Measurements from ENCODE around the gene FBXO4. TPM values are rescaled to one million over a fixed set of nuclear protein-coding genes. Genes with fewer than 3 reads are reported as not detected.

FBXO4 gene
- 10 to 100 TPM in 1 of 2 donors, 1 to 10 TPM in 1; 9.5 to 14.1 TPM for total RNA-seq

GRCh38 chr5:41924872-41925554 lies at the start of gene FBXO4:
FBXO4 (plus strand) TSS chr5:41925281; CDS start chr5:41925310, 29 bp downstream.
- Mint-ChIP-seq H3K4me3 (peak within 1 kb of the TSS; percentile 87), H3K9me3 (no peaks in the 10 kb centered on the region), H3K4me1 (peaks cover 9% of the 10 kb centered on the region), H3K27me3 (no peaks in the 10 kb centered on the region), H3K36me3 (ENCODE audit: low read depth) (peaks cover 28% of the 10 kb centered on the region), H3K27ac (peak within 1 kb of the TSS; percentile 96)
- ATAC-seq (replicated peaks) = peak; percentile 97

DNA sequence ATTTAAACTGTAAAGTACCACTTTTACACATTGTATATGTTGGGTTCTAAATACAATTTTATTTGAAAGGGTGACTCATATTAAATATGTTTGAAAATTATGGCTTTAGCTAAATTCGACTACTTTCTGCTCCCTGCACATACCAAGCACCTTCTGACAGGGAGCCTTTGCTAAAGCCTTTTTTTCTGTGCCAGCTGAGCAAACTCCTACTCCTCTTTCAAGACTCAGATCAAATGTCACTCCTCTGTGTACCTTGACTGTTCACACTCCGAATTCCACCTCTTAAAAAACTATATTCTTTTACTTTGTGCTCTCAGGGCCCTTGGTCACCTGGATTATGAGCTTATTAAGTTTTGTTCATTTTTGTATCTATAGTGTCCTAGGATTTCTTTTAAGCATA lies 48.4 kb upstream of the FBXO4 start:
- no peaks in the 10 kb centered on the region for H3K36me3 Mint-ChIP-seq (ENCODE audit: low read depth)
- no peak overlapping the region for H3K27ac Mint-ChIP-seq
- H3K9me3 Mint-ChIP-seq = no peaks in the 10 kb centered on the region
- ATAC-seq (replicated peaks) = no peak
- peaks cover 14% of the 10 kb centered on the region for H3K27me3 Mint-ChIP-seq
- no peak overlapping the region for H3K4me3 Mint-ChIP-seq
- peaks cover 4% of the 10 kb centered on the region for H3K4me1 Mint-ChIP-seq

DNA sequence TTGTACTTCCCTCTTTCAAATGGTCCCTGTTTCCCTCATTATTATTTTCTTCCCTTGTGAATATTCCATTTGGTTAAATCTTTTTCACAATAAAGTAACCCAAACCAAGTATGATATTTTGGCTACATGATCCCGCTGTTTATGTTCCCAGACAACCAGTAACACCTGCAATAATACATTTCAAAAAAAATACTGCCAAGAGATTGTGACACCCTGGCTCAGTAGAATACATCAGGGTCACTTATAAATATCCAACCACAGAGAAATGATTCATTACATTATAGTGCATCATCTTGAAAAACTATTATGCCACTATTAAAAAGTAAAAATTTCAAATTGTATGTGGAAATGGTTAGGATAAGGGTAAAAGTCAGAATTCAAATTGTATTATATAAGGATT lies 47.7 kb upstream of the FBXO4 start:
- Mint-ChIP-seq H3K36me3 (ENCODE audit: low read depth) (no peaks in the 10 kb centered on the region), H3K9me3 (no peaks in the 10 kb centered on the region), H3K4me3 (no peak overlapping the region), H3K27ac (no peak overlapping the region), H3K27me3 (peaks cover 14% of the 10 kb centered on the region), H3K4me1 (peaks cover 4% of the 10 kb centered on the region)
- ATAC-seq (replicated peaks) = no peak

GRCh38 chr5:41878173-41878572 lies 46.9 kb upstream of the FBXO4 start:
- ATAC-seq (replicated peaks) = no peak

GRCh38 chr5:41878643-41879478 lies 46.2 kb upstream of the FBXO4 start:
- Mint-ChIP-seq H3K4me3 (no peak overlapping the region), H3K27ac (no peak overlapping the region), H3K9me3 (no peaks in the 10 kb centered on the region), H3K27me3 (peaks cover 14% of the 10 kb centered on the region), H3K4me1 (peaks cover 3% of the 10 kb centered on the region), H3K36me3 (ENCODE audit: low read depth) (no peaks in the 10 kb centered on the region)
- ATAC-seq (replicated peaks) = no peak

More at GRCh38 chr5:41878173-41878572, 46.9 kb upstream of the FBXO4 start:
- H3K36me3 Mint-ChIP-seq (ENCODE audit: low read depth) = no peaks in the 10 kb centered on the region
- peaks cover 14% of the 10 kb centered on the region for H3K27me3 Mint-ChIP-seq
- no peaks in the 10 kb centered on the region for H3K9me3 Mint-ChIP-seq
- peaks cover 4% of the 10 kb centered on the region for H3K4me1 Mint-ChIP-seq
- H3K27ac Mint-ChIP-seq = no peak overlapping the region
- no peak overlapping the region for H3K4me3 Mint-ChIP-seq

- no peaks in the 10 kb centered on the region for H3K36me3 Mint-ChIP-seq (ENCODE audit: low read depth)
- no peak overlapping the region for H3K27ac Mint-ChIP-seq
- H3K27me3 Mint-ChIP-seq = peaks cover 16% of the 10 kb centered on the region
- no peak overlapping the region for H3K4me3 Mint-ChIP-seq
- ATAC-seq (replicated peaks) = no peak
- no peaks in the 10 kb centered on the region for H3K9me3 Mint-ChIP-seq
- peaks cover 3% of the 10 kb centered on the region for H3K4me1 Mint-ChIP-seq
These were observed 42.3 kb upstream of the FBXO4 start for GRCh38 chr5:41882765-41883164.

GRCh38 chr5:41883243-41883642 lies 41.8 kb upstream of the FBXO4 start:
- Mint-ChIP-seq H3K27me3 (peaks cover 18% of the 10 kb centered on the region), H3K4me3 (no peak overlapping the region), H3K36me3 (ENCODE audit: low read depth) (no peaks in the 10 kb centered on the region), H3K4me1 (peaks cover 6% of the 10 kb centered on the region), H3K9me3 (no peaks in the 10 kb centered on the region), H3K27ac (no peak overlapping the region)
- ATAC-seq (replicated peaks) = no peak

- no peak for ATAC-seq (replicated peaks)
- Mint-ChIP-seq H3K27me3 (peaks cover 18% of the 10 kb centered on the region), H3K36me3 (ENCODE audit: low read depth) (no peaks in the 10 kb centered on the region), H3K4me3 (no peak overlapping the region), H3K27ac (no peak overlapping the region), H3K9me3 (no peaks in the 10 kb centered on the region), H3K4me1 (peaks cover 6% of the 10 kb centered on the region)
These were observed 41.1 kb upstream of the FBXO4 start for GRCh38 chr5:41883936-41884335.

- no peak for ATAC-seq (replicated peaks)
- Mint-ChIP-seq H3K4me1 (peaks cover 6% of the 10 kb centered on the region), H3K4me3 (no peak overlapping the region), H3K27me3 (peaks cover 8% of the 10 kb centered on the region), H3K36me3 (ENCODE audit: low read depth) (no peaks in the 10 kb centered on the region), H3K27ac (no peak overlapping the region), H3K9me3 (no peaks in the 10 kb centered on the region)
These were observed 39.8 kb upstream of the FBXO4 start for GRCh38 chr5:41885286-41885685.

- peak; percentile 59 for ATAC-seq (replicated peaks)
- Mint-ChIP-seq H3K27ac (peak overlapping the region; percentile 69), H3K36me3 (ENCODE audit: low read depth) (no peaks in the 10 kb centered on the region), H3K9me3 (no peaks in the 10 kb centered on the region), H3K27me3 (peaks cover 6% of the 10 kb centered on the region), H3K4me1 (peaks cover 23% of the 10 kb centered on the region), H3K4me3 (peak overlapping the region; percentile 11)
These were observed 33.9 kb upstream of the FBXO4 start for GRCh38 chr5:41891066-41891707.

DNA sequence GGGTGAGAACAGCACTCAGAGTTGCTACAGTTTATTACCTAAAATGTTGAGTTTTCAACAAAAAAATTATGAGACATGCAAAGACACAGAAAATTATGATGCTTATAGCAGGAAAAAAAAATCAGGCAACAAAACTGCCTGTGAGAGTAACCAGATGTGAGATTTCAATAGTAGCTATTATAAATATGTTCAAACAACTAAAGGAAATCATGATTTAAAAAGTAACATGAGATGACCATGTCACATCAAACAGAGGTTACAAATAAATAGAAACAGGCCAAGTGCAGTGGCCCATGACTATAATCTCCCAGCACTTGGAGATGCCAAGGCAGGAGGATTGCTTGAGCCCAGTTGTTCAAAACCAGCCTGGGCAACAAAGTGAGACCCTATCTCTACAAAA lies 33.0 kb upstream of the FBXO4 start:
- Mint-ChIP-seq H3K9me3 (no peaks in the 10 kb centered on the region), H3K27ac (peak overlapping the region; percentile 69), H3K4me3 (peak overlapping the region; percentile 11), H3K4me1 (peaks cover 23% of the 10 kb centered on the region), H3K27me3 (peaks cover 12% of the 10 kb centered on the region), H3K36me3 (ENCODE audit: low read depth) (no peaks in the 10 kb centered on the region)
- no peak for ATAC-seq (replicated peaks)

DNA sequence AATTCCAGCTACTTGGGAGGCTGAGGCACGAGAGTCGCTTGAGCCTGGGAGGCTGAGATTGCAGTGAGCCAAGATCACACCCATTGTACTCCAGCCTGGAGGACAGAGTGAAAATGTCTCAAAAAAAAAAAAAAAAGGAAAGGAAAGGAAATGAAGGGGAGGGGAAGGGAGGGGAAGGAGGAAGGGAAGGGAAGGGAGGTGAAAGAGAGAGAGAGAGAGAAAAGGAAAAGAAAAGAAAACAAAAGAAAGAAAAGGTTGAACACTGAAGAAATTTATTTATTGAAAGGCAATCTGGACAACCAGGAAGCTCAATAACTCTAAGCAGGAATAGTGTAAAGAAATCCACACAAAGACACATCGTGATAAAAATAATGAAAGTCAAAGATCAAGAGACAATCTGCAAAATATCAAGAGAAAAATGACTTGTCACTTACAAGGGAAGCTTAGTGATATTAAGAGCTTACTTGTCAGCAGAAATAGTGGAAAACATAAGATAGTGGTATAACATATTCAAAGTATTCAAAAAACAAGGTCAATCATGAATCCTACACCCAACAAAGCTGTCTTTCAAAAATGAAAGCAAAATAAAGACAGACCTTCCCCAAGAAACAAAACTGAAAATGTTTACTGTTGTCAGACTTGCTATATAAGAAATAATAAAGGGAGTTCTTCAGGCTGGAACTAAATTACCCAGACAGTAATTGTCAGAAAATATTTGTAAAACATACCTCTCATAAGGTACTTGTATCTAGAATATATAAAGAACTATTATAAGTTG lies 31.8 kb upstream of the FBXO4 start:
- Mint-ChIP-seq H3K27me3 (peaks cover 11% of the 10 kb centered on the region), H3K4me3 (peak overlapping the region; percentile 59), H3K36me3 (ENCODE audit: low read depth) (no peaks in the 10 kb centered on the region), H3K27ac (peak overlapping the region; percentile 59), H3K4me1 (peaks cover 17% of the 10 kb centered on the region), H3K9me3 (no peaks in the 10 kb centered on the region)
- peak; percentile 37 for ATAC-seq (replicated peaks)

DNA sequence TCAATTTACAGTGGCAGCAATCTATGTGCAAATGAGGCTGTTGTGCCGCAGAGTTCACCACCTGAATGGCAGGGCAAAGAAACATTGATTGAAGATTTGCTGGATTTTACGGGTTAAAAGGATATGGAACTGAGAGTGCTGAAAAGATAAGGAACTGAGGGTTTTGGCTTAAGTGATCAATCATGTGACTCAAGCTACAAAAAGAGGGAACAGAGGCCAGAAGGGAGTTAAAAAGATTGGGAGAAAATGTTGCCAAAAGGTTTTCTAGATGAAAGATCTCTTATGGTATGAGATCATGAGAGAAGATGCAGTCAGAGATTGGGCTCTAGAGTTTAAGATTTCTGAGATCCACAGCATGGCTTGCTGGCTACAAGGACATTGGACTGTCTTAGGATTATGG lies 28.9 kb upstream of the FBXO4 start:
- Mint-ChIP-seq H3K27ac (no peak overlapping the region), H3K27me3 (peaks cover 11% of the 10 kb centered on the region), H3K4me3 (no peak overlapping the region), H3K4me1 (peaks cover 12% of the 10 kb centered on the region), H3K36me3 (ENCODE audit: low read depth) (no peaks in the 10 kb centered on the region), H3K9me3 (no peaks in the 10 kb centered on the region)
- no peak for ATAC-seq (replicated peaks)

DNA sequence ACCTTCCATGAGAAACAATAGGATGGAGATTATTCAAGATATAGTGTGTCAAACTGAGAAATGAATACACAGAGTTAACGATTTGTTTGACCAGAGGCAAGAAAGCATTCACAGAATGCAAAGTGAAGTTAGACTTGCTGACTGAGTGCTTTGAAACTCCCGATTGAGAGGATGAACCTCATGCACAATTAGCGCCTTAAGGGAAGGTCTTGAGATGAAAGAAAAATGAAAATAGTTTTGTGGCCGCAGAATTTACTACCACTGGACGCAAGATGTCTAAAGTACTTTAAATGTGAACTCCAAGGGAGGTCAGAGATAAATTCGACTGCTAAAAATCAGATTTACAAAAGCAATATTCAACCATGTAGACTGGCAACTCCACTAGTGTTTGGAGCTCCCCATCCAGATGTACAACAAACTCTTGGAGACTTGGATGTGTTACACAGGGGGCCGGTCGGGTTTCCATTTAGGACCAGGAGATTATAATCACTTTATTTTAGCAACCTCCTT lies 21.6 kb upstream of the FBXO4 start:
- Mint-ChIP-seq H3K36me3 (ENCODE audit: low read depth) (peaks cover 41% of the 10 kb centered on the region), H3K4me1 (peaks cover 31% of the 10 kb centered on the region), H3K4me3 (peak overlapping the region; percentile 84), H3K27ac (peak overlapping the region; percentile 96), H3K9me3 (no peaks in the 10 kb centered on the region), H3K27me3 (no peaks in the 10 kb centered on the region)
- no peak for ATAC-seq (replicated peaks)

Measured in activated T-helper 17 cell treated with anti-CD3 and anti-CD28 coated beads, Interleukin-2, amount 50 U/mL, for 72 hours (primary cell).